ENCODE data around the gene C1S.
"Not testable (repeated sequence)": the region's sequence is repeated elsewhere in the genome, so short reads cannot be mapped to it uniquely, and the experiment has no call there.

C1S gene

GRCh38 chr12:7060353-7060954, at the start of gene C1S:
TSS of gene C1S (plus strand) at chr12:7060718. CDS start at chr12:7061913, 1,195 bp downstream.
- peak; percentile 98 for ATAC-seq
- TF ChIP-seq, protein P1, sequence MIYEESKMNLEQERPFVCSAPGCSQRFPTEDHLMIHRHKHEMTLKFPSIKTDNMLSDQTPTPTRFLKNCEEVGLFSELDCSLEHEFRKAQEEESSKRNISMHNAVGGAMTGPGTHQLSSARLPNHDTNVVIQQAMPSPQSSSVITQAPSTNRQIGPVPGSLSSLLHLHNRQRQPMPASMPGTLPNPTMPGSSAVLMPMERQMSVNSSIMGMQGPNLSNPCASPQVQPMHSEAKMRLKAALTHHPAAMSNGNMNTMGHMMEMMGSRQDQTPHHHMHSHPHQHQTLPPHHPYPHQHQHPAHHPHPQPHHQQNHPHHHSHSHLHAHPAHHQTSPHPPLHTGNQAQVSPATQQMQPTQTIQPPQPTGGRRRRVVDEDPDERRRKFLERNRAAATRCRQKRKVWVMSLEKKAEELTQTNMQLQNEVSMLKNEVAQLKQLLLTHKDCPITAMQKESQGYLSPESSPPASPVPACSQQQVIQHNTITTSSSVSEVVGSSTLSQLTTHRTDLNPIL (CRISPR knock-in tag; IDR thresholded peaks at IDR 0.05; ENCODE audit: low read depth) = no peak

DNA sequence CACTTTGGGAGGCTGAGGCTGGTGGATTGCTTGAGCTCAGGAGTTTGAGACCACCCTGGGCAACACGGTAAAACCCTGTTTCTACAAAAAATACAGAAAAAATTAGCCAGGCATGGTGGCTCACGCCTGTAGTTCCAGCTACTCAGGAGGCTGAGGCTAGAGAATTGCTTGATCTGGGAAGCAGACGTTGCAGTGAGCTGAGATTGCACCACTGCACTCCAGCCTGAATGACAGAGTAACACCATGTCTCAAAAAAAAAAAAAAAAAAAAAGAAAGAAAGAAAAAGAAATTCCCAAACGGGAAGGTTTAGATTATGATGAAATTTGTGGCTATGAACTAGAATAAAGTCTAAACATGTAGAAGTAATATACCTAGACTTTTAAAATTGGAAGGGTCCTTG, 49.1 kb upstream of the C1S start:
- not testable (repeated sequence) for ATAC-seq

DNA sequence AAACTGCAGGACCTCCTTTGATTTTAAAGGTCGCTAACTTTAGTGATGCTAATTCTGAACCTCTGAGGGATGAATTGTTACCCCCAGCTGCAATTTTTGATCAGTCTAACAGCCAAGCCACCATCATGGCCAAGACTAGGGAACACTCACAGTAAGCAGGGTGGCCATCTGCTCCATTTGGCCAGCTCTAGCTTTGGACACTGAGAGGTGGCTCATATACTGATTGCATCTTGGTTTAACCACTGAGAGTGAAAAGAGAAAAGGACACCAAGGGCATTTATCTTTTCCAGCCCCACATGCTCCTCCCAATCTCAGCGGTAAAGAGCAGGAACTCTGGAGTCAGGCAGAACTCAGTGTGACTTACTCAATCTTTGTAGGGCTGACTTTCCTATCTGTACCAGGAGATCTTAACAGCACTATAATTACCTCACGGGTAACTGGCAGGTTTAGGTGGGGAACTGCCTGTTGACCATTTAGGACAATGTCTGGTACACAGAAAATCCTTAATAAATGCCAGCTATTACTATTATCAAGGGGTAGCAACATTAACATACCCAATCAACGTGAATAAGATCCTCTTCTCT, 48.4 kb upstream of the C1S start:
- TF ChIP-seq TCF4 (CRISPR knock-in tag; IDR thresholded peaks at IDR 0.05; ENCODE audit: borderline replicate concordance) (no peak), POU6F1 (CRISPR knock-in tag; IDR thresholded peaks at IDR 0.05; ENCODE audit: borderline replicate concordance, low read depth) (no peak), ESRRG (CRISPR knock-in tag; IDR thresholded peaks at IDR 0.05) (no peak), ZNF70 (CRISPR knock-in tag; IDR thresholded peaks at IDR 0.05) (no peak), CSDC2 (CRISPR knock-in tag; IDR thresholded peaks at IDR 0.05) (no peak), ZFP30 (CRISPR knock-in tag; IDR thresholded peaks at IDR 0.05) (no peak)
- TF ChIP-seq, protein P1 (CRISPR knock-in tag; IDR thresholded peaks at IDR 0.05; ENCODE audit: low read depth) = no peak
- TF ChIP-seq, protein P2, sequence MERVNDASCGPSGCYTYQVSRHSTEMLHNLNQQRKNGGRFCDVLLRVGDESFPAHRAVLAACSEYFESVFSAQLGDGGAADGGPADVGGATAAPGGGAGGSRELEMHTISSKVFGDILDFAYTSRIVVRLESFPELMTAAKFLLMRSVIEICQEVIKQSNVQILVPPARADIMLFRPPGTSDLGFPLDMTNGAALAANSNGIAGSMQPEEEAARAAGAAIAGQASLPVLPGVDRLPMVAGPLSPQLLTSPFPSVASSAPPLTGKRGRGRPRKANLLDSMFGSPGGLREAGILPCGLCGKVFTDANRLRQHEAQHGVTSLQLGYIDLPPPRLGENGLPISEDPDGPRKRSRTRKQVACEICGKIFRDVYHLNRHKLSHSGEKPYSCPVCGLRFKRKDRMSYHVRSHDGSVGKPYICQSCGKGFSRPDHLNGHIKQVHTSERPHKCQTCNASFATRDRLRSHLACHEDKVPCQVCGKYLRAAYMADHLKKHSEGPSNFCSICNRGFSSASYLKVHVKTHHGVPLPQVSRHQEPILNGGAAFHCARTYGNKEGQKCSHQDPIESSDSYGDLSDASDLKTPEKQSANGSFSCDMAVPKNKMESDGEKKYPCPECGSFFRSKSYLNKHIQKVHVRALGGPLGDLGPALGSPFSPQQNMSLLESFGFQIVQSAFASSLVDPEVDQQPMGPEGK (CRISPR knock-in tag; IDR thresholded peaks at IDR 0.05; ENCODE audit: borderline replicate concordance) = no peak
- ATAC-seq = no peak

GRCh38 chr12:7013101-7013500, 47.4 kb upstream of the C1S start:
- no peak for ATAC-seq
- TF ChIP-seq ZNF8 (CRISPR knock-in tag; IDR thresholded peaks at IDR 0.05) = no peak
- TF ChIP-seq GLIS3 (CRISPR knock-in tag; IDR thresholded peaks at IDR 0.05) = no peak
- TF ChIP-seq CSDC2 (CRISPR knock-in tag; IDR thresholded peaks at IDR 0.05) = no peak
- no peak for TF ChIP-seq ZC3H10 (CRISPR knock-in tag; IDR thresholded peaks at IDR 0.05)
- TF ChIP-seq, protein P3, sequence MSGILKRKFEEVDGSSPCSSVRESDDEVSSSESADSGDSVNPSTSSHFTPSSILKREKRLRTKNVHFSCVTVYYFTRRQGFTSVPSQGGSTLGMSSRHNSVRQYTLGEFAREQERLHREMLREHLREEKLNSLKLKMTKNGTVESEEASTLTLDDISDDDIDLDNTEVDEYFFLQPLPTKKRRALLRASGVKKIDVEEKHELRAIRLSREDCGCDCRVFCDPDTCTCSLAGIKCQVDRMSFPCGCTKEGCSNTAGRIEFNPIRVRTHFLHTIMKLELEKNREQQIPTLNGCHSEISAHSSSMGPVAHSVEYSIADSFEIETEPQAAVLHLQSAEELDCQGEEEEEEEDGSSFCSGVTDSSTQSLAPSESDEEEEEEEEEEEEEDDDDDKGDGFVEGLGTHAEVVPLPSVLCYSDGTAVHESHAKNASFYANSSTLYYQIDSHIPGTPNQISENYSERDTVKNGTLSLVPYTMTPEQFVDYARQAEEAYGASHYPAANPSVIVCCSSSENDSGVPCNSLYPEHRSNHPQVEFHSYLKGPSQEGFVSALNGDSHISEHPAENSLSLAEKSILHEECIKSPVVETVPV (CRISPR knock-in tag; IDR thresholded peaks at IDR 0.05) = no peak
- no peak for TF ChIP-seq POU6F1 (CRISPR knock-in tag; IDR thresholded peaks at IDR 0.05; ENCODE audit: borderline replicate concordance, low read depth)
- TF ChIP-seq ZFP30 (CRISPR knock-in tag; IDR thresholded peaks at IDR 0.05) = no peak
- no peak for TF ChIP-seq RARB (CRISPR knock-in tag; IDR thresholded peaks at IDR 0.05)
- no peak for TF ChIP-seq ZNF70 (CRISPR knock-in tag; IDR thresholded peaks at IDR 0.05)
- TF ChIP-seq BACH2 (CRISPR knock-in tag; IDR thresholded peaks at IDR 0.05; ENCODE audit: borderline replicate concordance) = no peak

Measured in SK-N-SH treated with all-trans-retinoic acid at 6 μM for 48 hours (cell line).